ENCODE measurements around the gene SLC39A5. TPM values are rescaled to one million over a fixed set of nuclear protein-coding genes. Genes with fewer than 3 reads are reported as not detected.

The SLC39A5 gene
- total RNA-seq, 1 donor from 2014 or later, result not detected

Other genes with a start within 250 kb of the SLC39A5 start
- 7.8 TPM for gene SUOX, start 232.8 kb upstream of the SLC39A5 start, total RNA-seq
- 1.6 TPM for gene IKZF4, start 209.0 kb upstream of the SLC39A5 start, total RNA-seq
- 36.5 TPM for gene RPS26, start 188.1 kb upstream of the SLC39A5 start, total RNA-seq
- gene ERBB3, start 149.9 kb upstream of the SLC39A5 start, total RNA-seq, result 154 TPM
- gene PA2G4, start 125.5 kb upstream of the SLC39A5 start, total RNA-seq, result 53.8 TPM
- gene RPL41, start 113.4 kb upstream of the SLC39A5 start, total RNA-seq, result 4,392 TPM
- gene ZC3H10, start 111.8 kb upstream of the SLC39A5 start, total RNA-seq, result 5.7 TPM
- gene ESYT1, start 101.8 kb upstream of the SLC39A5 start, total RNA-seq, result 149 TPM
- gene MYL6B, start 77.5 kb upstream of the SLC39A5 start, total RNA-seq, result 451 TPM
- gene MYL6, start 71.7 kb upstream of the SLC39A5 start, total RNA-seq, result 859 TPM
- gene SMARCC2, start 40.6 kb upstream of the SLC39A5 start, total RNA-seq, result 43.8 TPM
- 30.8 TPM for gene RNF41, start 8.1 kb upstream of the SLC39A5 start, total RNA-seq
- 14.1 TPM for gene NABP2, start 5.7 kb upstream of the SLC39A5 start, total RNA-seq
- gene ANKRD52, start 28.3 kb downstream of the SLC39A5 start, total RNA-seq, result 6.8 TPM
- 12.0 TPM for gene COQ10A, start 36.9 kb downstream of the SLC39A5 start, total RNA-seq
- 137 TPM for gene CS, start 70.3 kb downstream of the SLC39A5 start, total RNA-seq
- gene CNPY2, start 85.9 kb downstream of the SLC39A5 start, total RNA-seq, result 25.1 TPM
- 19.3 TPM for gene PAN2, start 103.9 kb downstream of the SLC39A5 start, total RNA-seq
- not detected for gene IL23A, start 108.8 kb downstream of the SLC39A5 start, total RNA-seq
- gene STAT2, start 130.1 kb downstream of the SLC39A5 start, total RNA-seq, result 85.6 TPM
- gene APOF, start 132.8 kb downstream of the SLC39A5 start, total RNA-seq, result not detected
- gene TIMELESS, start 219.4 kb downstream of the SLC39A5 start, total RNA-seq, result 5.2 TPM
- gene MIP, start 224.6 kb downstream of the SLC39A5 start, total RNA-seq, result not detected
- 2.1 TPM for gene SPRYD4, start 238.5 kb downstream of the SLC39A5 start, total RNA-seq